GM18508 (cell line): Measurements from ENCODE around the gene SACM1L.
"Not testable (repeated sequence)": the region's sequence is repeated elsewhere in the genome, so short reads cannot be mapped to it uniquely, and the experiment has no call there.

Experiments
- ATAC-seq: cut with Tn5 transposase; IDR thresholded peaks from one replicate; pipeline ENCODE4 v1.9.1; 2021; ENCODE audit warnings: moderate number of reproducible peaks; ENCODE audit not compliant: insufficient read depth, unreplicated experiment

The SACM1L gene

GRCh38 chr3:45665101-45665572 lies 24.1 kb upstream of the SACM1L start:
- no peak for ATAC-seq

- ATAC-seq: no peak
These were observed 22.3 kb upstream of the SACM1L start for GRCh38 chr3:45666757-45667431.

- no peak for ATAC-seq
These were observed 21.6 kb upstream of the SACM1L start for GRCh38 chr3:45667569-45667934.

- ATAC-seq: no peak
These were observed 18.8 kb upstream of the SACM1L start for GRCh38 chr3:45670436-45670835.

- ATAC-seq: no peak
These were observed 18.2 kb upstream of the SACM1L start for GRCh38 chr3:45670991-45671390.

- no peak for ATAC-seq
These were observed 15.9 kb upstream of the SACM1L start for GRCh38 chr3:45673273-45673672.

GRCh38 chr3:45676325-45677032 lies 12.7 kb upstream of the SACM1L start:
- ATAC-seq: no peak

- no peak for ATAC-seq
These were observed 12.2 kb upstream of the SACM1L start for GRCh38 chr3:45677033-45677446.

- no peak for ATAC-seq
These were observed 11.4 kb upstream of the SACM1L start for GRCh38 chr3:45677841-45678240.

GRCh38 chr3:45679805-45680204 lies 9.4 kb upstream of the SACM1L start:
- ATAC-seq: no peak

GRCh38 chr3:45681221-45681620 lies 8.0 kb upstream of the SACM1L start:
- ATAC-seq: no peak

- no peak for ATAC-seq
These were observed 7.3 kb upstream of the SACM1L start for GRCh38 chr3:45681846-45682245.

GRCh38 chr3:45682311-45682710 lies 6.9 kb upstream of the SACM1L start:
- ATAC-seq: no peak

GRCh38 chr3:45682786-45683185 lies 6.4 kb upstream of the SACM1L start:
- ATAC-seq: no peak

- no peak for ATAC-seq
These were observed 5.5 kb upstream of the SACM1L start for GRCh38 chr3:45683417-45684326.

GRCh38 chr3:45684327-45684892 lies 4.8 kb upstream of the SACM1L start:
- no peak for ATAC-seq

GRCh38 chr3:45685722-45686121 lies 3.5 kb upstream of the SACM1L start:
- not testable (repeated sequence) for ATAC-seq

GRCh38 chr3:45686850-45687249 lies 2.3 kb upstream of the SACM1L start:
- ATAC-seq: no peak

GRCh38 chr3:45687828-45688193 lies 1.4 kb upstream of the SACM1L start:
- no peak for ATAC-seq

- ATAC-seq: no peak
These were observed 858 bp upstream of the SACM1L start for GRCh38 chr3:45688194-45688881.
